HPDE6-E6E7 (cell line): ENCODE measurements around the gene NNAT.
A peak's percentile ranks its signal among the peaks of the same experiment; 100 is the strongest.
"Not testable (repeated sequence)": the region's sequence is repeated elsewhere in the genome, so short reads cannot be mapped to it uniquely, and the experiment has no call there.

Experiments
- DNase-seq: peaks from one replicate; pipeline ENCODE4 v3.0.0; 2011; ENCODE audit warnings: missing footprints; ENCODE audit errors: extremely low spot score

NNAT gene

GRCh38 chr20:37540001-37540400, 19.0 kb downstream of the NNAT start:
- no peak for DNase-seq

- not testable (repeated sequence) for DNase-seq
Measured at GRCh38 chr20:37540838-37541237, 19.8 kb downstream of the NNAT start.

GRCh38 chr20:37541326-37541725, 20.3 kb downstream of the NNAT start:
- DNase-seq = no peak

DNA sequence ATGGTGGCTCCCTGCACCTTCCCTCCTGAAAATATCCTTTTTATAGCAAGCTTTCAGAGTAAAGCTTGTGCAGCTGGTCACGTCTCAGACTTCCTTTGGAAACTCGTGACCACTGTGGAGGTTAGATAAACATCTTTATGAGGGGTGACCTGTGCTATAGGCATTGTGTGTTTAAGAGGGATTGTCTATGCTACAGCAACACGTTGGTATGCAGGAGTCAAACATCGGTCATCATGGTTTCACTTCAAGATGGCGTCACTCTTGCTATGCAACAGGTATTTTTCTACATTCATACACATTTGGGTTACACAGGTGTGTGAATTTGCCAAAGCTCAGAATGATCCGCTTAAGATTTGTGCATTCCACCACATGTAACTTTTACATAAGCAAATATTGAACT, 21.2 kb downstream of the NNAT start:
- no peak for DNase-seq

DNA sequence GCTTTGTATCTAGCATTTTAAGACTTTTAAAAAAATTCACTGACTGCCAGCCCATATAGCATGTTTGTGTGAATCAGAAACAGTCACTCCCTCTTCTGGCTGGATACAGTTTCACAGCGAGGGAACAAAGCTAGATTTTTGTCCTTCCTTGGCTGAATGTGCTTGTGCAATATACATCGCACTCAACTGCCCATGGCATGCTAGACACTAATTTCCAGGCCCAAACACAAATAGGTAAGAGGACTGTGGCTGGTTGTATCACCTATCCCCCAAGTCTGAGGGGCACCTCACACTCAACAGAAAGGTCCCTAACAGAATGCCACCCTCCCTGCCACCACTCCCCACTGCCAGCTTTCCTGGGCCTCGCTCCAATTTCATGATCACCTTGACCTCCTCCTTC, 22.8 kb downstream of the NNAT start:
- peak; percentile 85 for DNase-seq

DNA sequence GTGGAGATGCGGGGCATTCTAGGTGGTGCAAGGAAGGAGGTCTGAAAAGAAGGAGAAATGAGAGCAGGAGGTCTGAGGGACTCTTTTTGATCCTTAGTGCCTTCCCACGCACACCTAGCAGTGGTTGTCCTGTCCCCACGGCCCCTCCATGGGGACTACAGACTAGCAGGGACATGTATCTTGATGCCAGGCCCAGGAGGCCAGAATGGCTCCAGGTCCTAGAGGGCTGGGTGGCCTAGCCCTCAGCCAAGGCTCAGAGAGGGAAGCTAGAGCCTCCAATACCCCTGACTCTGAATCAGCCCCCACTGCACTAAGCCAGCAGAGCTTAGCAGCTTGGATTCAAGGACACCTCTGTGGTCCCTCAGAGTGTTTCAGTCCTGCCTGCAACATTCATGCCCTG, 23.3 kb downstream of the NNAT start:
- DNase-seq = no peak

GRCh38 chr20:37545516-37545915, 24.5 kb downstream of the NNAT start:
- DNase-seq = no peak

DNA sequence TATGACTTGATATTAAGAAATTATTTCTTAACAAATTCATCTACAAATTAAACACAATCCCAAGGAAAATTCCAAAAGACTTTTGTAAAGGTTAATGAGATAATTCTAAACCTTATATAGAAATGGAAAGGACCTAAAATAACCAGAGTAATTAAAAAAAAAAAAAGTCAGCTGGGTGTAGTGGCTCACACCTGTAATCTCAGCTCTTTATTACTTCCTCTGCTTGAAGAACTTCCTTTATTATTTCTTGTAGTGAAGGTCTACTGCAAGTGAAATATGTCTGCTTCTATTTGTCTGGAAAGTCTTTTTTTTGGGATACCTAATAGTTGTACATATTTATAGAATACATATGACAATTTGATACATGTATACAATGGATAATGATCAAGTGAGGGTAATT, 26.9 kb downstream of the NNAT start:
- no peak for DNase-seq

- DNase-seq = not testable (repeated sequence)
Measured at GRCh38 chr20:37550101-37550920, 29.3 kb downstream of the NNAT start.

DNA sequence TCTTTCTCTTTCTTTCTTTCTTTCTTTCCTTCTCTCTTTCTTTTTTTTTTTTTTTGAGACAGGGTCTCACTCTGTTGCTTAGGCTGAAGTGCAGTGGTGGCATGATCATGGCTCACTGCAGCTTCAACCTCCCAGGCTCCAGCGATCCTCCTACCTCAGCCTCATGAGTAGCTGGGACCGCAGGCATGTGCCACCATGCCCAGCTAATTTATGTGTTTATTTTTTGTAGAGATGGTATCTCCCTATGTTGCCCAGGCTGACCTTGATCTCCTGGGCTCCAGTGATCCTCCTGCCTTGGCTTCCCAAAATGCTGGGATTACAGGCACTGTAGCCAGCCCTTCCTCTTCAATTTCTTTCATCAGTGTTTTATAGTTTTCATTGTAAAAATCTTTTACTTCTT, 30.6 kb downstream of the NNAT start:
- DNase-seq = not testable (repeated sequence)

DNA sequence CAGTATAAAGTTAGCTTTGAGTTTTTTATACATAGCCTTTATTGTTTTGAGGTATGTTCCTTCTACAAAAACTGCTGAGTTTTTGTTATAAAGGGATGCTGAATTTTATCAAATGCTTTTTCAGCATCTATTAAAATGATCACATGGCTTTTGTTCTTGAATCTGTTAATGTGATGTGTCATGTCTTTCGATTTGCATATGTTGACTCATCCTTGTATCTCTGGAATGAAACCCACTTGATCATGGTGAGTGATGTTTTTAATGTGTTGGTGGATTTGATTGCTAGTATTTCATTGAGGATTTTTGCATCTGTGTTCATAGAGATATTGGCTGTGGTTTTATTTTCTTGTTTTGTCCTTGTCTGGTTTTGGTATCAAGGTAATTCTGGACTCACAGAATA, 31.4 kb downstream of the NNAT start:
- DNase-seq = no peak

DNA sequence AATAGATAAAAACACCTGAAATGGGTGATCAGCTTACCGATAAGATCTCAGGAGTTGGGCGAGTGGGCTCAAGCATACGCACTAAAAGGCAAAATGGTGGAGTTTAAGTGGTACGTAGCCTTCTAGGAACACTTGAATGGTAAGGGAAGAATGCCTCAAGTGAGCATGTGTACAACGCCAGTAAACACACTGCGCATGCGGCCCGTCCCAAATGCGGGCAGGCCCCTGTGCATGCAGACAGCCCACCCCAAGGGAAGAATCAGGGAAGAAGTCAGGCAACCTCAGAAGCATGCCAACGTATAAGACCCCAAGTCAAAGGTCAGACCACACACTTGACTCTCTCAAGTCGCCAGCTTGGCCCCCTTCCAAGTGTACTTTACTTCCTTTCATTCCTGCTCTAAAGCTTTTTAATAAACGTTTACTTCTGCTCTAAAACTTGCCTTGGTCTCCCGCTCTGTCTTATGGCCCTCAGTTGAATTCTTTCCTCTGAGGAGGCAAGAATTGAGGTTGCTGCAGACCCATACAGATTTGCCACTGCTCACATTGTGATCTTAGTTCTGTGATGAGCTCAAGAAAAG, 33.8 kb downstream of the NNAT start:
- not testable (repeated sequence) for DNase-seq

DNA sequence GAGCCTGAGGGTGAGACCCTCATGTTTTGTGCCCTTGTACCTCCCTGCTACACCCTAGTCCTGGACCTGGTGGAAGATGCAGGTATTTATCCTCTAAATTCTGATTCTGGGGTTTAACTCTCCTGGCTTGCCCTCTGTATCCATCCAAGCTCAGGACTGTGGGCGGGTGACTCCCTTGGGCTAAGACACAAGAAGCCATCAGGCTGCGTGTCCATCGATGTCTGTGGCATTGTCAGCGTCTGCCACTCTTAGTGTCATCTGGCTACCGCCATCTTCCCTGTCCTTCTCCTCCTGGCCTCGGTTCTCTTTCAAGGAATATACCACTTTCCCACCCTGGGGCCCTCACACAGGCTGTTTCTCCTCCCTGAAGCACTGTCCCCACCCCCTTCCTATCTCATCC, 35.5 kb downstream of the NNAT start:
- DNase-seq = no peak

DNA sequence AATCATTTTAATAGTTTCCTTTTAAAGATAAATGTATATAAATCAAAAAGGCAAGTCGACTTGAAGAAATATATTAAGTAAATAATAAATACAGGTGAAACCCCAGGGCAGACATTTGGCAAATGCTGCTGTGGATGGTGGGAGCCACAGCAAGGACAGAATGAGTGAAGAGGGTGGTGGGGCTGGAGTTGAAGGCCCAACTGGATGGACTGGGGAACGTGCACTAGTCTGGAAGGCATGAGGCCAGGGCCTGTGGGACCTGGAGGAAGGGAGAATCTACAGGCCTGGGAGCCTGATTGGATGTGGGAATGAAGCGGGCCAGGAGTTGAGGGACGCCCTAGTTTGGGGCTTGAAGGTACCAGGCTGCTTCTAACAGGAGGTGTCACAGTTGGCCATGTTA, 37.3 kb downstream of the NNAT start:
- DNase-seq = no peak

DNA sequence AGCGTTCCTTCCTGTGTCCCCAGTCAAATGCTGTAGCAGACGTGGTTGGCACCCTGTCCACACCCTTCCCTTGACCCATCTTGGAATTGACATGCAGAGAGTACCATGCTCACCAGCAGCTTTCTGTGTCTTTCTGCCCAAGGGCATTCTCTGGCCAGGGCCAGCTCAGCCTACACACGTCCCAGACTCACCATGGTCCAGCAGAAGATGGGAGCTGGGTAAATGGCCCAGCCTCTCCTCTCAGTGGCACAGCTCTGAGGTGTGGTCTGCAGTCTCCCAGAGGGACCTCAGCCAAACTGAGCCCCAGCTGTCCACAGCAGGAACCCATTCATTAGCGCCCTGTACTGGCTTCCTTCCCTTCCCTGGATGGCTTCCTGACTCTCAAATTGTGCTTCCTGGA, 37.7 kb downstream of the NNAT start:
- no peak for DNase-seq

DNA sequence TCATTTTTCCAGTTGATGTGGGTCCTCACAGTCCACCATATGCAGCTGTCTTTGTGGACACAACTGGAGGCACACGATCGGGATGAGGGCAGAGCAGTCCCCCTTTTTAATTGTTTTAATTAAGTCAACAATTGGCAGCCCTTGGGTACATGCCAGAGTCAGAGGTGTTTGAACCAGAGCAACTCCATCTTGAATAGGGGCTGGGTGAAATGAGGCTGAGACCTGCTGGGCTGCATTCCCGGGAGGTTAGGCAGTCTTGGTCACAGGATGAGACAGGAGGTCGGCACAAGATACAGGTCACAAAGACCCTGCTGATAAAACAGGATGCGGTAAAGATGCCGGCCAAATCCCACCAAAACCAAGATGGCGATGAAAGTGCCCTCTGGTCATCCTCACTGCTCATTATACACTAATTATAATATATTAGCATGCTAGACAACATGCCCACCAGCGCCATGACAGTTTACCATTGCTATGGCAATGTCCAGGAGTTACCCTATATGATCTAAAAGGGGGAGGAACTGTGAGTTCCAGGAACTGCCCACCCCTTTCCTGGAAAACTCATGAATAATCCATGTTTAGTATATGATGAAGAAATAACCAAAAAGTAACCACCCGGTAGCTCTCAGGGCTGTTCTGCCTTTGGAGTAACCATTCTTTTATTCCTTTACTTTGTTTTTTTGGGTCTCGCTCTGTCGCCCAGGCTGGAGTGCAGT, 38.4 kb downstream of the NNAT start:
- no peak for DNase-seq

GRCh38 chr20:37560629-37561028, 39.6 kb downstream of the NNAT start:
- no peak for DNase-seq

DNA sequence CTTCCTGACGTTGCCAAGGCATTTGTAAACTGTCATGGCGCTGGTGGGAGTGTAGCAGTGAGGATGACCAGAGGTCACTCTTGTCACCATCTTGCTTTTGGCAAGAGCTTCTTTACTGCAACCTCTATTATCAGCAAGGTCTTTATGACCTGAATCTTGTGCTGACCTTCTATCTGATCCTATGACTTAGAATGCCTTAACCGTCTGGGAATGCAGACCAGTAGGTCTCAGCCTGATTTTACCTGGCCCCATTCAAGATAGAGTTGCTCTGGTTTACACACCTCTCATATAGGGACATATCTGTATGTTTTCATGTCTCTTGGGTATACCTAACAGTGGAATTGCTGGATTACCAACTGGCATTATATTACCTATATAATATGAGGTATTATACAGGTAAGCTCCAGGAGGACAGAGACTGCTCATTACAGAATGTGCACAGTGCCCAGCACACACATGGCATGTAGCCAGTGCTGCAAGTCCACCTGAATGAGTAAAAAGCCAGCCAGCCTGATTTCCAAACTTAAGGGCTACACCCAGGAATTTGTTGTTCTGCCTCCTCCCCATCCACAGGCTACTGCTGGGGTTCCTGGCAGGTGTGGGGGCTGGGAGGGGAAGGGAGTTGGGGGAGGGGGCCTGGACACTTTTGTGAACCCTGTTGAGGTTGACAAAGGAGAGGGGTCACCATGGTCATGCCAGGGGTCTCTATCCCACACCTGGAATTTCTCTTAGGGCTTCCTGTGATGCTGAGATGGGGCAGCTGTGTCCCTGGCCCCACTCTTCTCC, 41.8 kb downstream of the NNAT start:
- no peak for DNase-seq

GRCh38 chr20:37564016-37564387, 43.0 kb downstream of the NNAT start:
- no peak for DNase-seq

- peak; percentile 75 for DNase-seq
Measured at GRCh38 chr20:37564388-37565133, 43.5 kb downstream of the NNAT start.

GRCh38 chr20:37565134-37565811, 44.2 kb downstream of the NNAT start:
- no peak for DNase-seq
